Endothelial cell of umbilical vein (primary cell): Measurements from ENCODE around the gene EBF4.
A peak's percentile ranks its signal among the peaks of the same experiment; 100 is the strongest.

Experiments
- EZH2 ChIP-seq: IDR thresholded peaks from 2 replicates; pipeline ENCODE4 v1.6.1; 2012; ENCODE audit warnings: borderline replicate concordance, low read depth, mild to moderate bottlenecking, moderate library complexity, low read length, inconsistent platforms; ENCODE audit not compliant: severe bottlenecking
- JUN ChIP-seq: IDR thresholded peaks from 2 replicates; pipeline ENCODE4 v1.6.1; 2011; ENCODE audit warnings: borderline replicate concordance, low read depth; ENCODE audit not compliant: insufficient read length, insufficient read depth
- MAX ChIP-seq: IDR thresholded peaks from 2 replicates; pipeline ENCODE4 v1.6.1; 2011; ENCODE audit not compliant: insufficient read depth, insufficient read length
- POLR2A ChIP-seq: IDR thresholded peaks from 2 replicates; pipeline ENCODE4 v1.6.1; 2012; ENCODE audit warnings: low read depth, mild to moderate bottlenecking, control low read depth, low read length
- POLR2AphosphoS5 ChIP-seq: IDR thresholded peaks from 2 replicates; pipeline ENCODE4 v1.6.1; 2012; ENCODE audit warnings: low read depth, mild to moderate bottlenecking, control low read depth, low read length, moderate library complexity; ENCODE audit not compliant: insufficient read depth
- TF ChIP-seq, protein P1 (sequence below), 2 donors: IDR thresholded peaks; 1 replicate in 1 of 2; 2 replicates in 1 of 2; pipeline ENCODE4 v1.5.1; 2011; ENCODE audit warnings: low read length in 2 of 2, mild to moderate bottlenecking in 2 of 2, moderate library complexity in 2 of 2, control low read depth in 1 of 2, inconsistent platforms in 1 of 2, low read depth in 1 of 2; ENCODE audit not compliant: insufficient read depth in 1 of 2; ENCODE audit errors: extremely low read depth in 1 of 2

DNA sequence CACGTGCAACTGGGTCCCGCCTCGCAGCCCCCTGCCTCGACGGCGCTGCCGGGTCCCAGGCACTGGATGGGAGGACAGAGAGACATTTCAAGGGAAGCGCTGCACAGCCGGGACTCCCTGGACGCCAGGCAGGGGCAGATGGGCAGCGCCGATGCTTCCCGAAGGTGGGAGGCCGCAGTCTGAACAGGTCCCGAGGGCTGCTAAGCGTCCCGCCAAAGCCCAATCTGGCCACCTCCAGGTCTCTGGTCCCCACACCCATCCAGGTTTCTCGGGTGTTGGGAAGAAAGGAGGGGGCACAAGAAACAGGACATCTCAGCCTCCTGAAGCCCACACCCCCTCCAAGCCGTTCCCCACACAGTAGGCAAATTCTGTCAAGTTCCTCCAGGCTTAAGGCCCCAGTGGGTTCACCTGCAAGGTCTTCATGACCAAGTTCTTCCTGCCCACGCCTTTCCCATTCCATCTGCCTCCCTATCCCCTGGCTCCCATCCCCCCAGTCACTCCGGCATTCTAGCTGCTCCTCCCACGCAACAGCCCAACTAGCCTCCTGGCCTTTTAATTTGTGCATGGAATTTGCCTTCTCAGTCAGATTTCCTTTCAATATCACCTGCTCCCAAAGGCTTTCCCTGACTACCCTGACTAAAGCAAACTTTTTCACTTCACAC is 113.2 kb downstream of the EBF4 start:
- TF ChIP-seq, protein P1, sequence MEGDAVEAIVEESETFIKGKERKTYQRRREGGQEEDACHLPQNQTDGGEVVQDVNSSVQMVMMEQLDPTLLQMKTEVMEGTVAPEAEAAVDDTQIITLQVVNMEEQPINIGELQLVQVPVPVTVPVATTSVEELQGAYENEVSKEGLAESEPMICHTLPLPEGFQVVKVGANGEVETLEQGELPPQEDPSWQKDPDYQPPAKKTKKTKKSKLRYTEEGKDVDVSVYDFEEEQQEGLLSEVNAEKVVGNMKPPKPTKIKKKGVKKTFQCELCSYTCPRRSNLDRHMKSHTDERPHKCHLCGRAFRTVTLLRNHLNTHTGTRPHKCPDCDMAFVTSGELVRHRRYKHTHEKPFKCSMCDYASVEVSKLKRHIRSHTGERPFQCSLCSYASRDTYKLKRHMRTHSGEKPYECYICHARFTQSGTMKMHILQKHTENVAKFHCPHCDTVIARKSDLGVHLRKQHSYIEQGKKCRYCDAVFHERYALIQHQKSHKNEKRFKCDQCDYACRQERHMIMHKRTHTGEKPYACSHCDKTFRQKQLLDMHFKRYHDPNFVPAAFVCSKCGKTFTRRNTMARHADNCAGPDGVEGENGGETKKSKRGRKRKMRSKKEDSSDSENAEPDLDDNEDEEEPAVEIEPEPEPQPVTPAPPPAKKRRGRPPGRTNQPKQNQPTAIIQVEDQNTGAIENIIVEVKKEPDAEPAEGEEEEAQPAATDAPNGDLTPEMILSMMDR (IDR thresholded peaks at IDR 0.05; ENCODE audit: extremely low read depth in 1 of 2, insufficient read depth in 1 of 2, low read depth in 1 of 2, low read length in 2 of 2) = no peak
- peak; percentile 82 for TF ChIP-seq EZH2
- TF ChIP-seq JUN = no peak
- TF ChIP-seq POLR2AphosphoS5 = no peak
- TF ChIP-seq POLR2A = no peak
- TF ChIP-seq MAX = no peak
